GM18519 (cell line): ENCODE results near the gene CDH4.

Experiments
- ATAC-seq: cut with Tn5 transposase; IDR thresholded peaks from one replicate; pipeline ENCODE4 v1.9.1; 2021; ENCODE audit warnings: mild to moderate bottlenecking, moderate library complexity; ENCODE audit not compliant: unreplicated experiment, low FRiP score

CDH4 gene

DNA sequence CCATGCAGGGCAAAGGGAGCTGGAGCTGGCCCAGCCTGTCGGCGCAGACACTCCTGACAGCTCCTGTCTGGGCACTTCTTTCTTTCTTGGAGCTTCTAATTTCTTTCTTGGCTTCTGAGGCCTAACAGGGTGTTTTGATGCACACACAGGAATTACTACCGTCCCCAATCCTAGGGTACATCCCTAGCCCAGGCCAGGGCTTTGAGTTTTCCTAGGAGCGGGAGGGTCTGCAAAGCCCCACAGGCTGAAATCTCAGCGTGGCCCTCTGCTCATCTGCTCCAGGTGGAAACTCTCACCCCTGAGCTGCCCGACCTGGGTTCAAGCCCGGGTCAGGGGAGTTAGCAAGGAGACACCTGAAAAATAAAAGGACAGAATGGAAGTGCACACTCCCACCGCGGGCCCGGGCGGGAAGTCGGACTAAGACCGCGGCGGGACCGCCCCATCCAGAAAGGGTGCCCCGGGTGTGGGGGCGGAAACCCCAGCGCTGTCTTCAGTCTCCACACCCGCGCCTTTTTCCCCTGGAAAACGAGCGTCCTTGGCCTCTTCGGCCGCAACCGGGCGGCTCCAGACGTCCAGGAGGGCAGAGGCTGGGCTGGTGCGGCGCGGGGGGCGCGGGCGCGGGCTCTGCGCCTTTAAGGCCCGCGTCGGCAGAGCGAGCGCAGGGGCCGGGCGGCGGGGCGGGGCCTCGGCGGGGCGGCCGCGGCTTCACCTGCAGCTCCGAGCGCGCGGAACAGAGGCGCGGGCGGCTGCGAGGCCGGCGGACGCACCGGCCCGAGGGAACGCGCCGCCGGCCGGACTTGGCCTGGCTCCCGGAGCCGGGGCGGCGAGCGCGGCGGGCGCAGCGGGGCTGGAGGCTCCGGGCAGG, at the start of gene CDH4:
Gene CDH4, plus strand, starts transcription at position 733 of the 865 bp plus-strand sequence.
- ATAC-seq: no peak

GRCh38 chr20:61203320-61203719, 48.7 kb upstream of the CDH4 start:
- ATAC-seq: no peak

DNA sequence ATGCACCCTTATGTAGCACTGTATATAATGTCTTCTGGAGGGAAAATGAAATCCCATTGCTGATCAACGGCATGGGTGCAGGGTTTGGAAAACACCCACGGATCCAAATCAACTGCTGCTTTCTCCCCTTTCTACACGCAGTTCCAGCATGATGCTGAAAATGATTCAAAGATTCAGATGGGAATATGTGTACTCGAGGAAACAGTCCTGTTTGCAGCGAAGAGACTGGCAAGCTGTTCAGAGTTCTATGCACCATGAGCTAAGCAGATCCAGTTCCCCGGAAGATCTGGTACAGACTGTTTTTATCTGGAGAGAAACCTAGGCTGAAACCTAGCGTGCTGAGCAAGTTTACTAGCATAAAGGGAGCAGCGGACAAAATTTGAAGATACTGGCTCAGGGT, 47.9 kb upstream of the CDH4 start:
- ATAC-seq: no peak

- ATAC-seq: no peak
These were observed 46.3 kb upstream of the CDH4 start for GRCh38 chr20:61205769-61206168.

- ATAC-seq: no peak
These were observed 41.2 kb upstream of the CDH4 start for GRCh38 chr20:61210862-61211261.

- ATAC-seq: no peak
These were observed 34.2 kb upstream of the CDH4 start for GRCh38 chr20:61217848-61218247.

DNA sequence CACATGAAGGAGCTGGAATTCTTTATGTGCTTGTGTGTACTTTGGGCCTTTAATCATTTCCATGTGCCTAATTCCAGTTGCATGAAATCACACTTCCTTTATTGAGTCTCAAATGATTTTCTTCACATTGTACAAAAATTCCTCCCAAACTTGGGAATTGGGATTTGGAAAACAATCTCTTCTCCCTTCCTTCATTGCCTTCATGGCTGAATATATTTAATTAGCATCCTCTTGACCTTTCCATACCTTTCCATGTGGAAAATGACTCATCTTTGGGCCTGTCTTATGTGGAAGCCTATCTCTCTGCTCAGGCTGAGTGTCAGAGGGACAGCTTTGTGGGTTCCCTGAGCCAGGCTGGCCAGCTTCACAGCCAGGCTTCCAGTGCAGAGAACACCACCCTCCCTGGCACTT, 33.0 kb upstream of the CDH4 start:
- no peak for ATAC-seq

- no peak for ATAC-seq
These were observed 31.9 kb upstream of the CDH4 start for GRCh38 chr20:61220131-61220530.

DNA sequence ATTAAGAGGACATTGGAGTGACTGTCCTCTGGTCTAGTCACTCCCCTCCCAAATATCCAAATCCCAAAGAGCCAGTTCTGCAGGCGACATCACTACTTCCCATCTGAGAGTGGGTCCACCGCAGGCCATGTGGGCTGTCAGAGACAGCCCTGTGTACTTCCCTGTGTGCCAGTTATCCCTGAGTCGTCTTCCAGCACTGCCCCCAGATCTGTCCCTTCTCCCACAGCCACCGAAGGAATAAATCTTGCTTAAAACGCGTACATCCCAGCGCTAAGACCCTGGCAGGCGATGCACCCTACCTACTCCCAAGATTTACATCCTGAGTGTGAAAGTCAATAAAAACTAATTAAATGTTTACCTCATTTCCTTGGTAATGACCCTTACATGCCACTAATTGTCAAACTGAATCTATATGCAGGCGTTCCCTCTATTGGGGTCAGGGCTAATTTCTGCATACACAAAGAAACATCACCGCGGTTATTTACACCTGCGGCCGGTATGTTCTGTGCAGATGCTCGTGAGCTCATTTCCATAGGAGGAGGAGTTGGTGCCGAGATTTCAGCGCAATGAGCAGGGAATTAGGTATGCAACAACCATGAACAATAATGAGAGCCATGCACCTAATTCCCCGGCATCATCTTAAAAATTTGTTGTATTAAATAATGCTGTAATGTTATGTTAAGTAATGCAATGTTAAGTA, 31.3 kb upstream of the CDH4 start:
- ATAC-seq: no peak

DNA sequence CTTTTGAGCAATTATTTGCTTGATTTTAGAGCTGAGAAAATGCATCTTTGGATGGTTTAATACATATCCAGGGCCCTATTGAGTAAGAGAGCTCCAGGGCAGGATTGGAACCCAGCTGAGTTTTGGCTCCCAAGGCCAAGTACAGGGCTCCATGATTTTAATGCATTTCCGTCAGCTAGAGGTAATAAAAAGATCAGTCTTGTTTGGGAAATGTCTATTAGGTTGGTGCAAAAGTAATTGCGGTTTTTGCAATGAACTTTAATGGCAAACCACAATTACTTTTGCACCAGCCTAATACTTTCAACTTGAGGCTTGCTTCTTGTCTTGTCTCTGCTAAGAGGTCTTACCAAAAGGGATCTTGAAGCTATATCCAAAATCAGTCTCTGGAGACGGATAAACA, 29.4 kb upstream of the CDH4 start:
- no peak for ATAC-seq

- ATAC-seq: no peak
These were observed 28.9 kb upstream of the CDH4 start for GRCh38 chr20:61223121-61223520.

GRCh38 chr20:61230166-61230565, 21.9 kb upstream of the CDH4 start:
- no peak for ATAC-seq

GRCh38 chr20:61233590-61233989, 18.5 kb upstream of the CDH4 start:
- no peak for ATAC-seq

GRCh38 chr20:61234224-61234890, 17.7 kb upstream of the CDH4 start:
- ATAC-seq: no peak

DNA sequence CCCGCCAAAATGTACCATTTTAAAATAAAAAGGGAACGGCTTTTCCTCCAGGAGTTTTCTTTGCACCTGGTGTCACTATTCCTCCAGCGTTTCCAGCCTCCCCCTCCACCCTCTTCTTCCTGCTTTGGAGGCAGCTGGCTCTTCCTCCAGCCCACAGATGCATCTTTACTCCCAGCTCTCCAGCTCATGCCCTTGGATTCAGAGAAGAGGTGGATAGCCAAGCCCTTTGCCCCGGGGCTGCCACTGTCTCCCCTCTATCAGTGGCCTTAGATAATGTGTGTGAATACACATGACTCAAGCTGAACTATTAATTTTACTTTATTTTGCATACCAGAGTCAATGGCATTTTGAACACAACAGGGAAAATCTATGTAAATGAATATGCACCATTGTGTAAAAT, 15.3 kb upstream of the CDH4 start:
- ATAC-seq: no peak

DNA sequence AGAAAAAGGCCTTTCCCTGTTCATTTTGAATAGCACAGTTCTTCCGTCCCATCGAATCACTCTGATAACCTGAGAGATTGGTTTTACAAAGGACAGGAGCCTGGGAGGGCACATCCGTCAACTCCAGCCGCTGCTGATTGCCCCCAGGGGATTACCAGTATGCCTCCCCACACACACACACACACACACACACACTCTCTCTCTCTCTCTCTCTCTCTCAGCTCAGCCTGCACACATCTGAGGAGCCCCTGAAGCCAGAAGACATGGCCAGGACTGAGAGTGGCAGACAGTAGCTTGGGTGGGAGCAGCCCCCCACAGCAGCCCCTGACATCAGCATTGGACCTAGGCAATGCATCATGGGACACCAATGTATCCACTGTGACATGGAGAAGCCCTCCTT, 13.2 kb upstream of the CDH4 start:
- no peak for ATAC-seq

DNA sequence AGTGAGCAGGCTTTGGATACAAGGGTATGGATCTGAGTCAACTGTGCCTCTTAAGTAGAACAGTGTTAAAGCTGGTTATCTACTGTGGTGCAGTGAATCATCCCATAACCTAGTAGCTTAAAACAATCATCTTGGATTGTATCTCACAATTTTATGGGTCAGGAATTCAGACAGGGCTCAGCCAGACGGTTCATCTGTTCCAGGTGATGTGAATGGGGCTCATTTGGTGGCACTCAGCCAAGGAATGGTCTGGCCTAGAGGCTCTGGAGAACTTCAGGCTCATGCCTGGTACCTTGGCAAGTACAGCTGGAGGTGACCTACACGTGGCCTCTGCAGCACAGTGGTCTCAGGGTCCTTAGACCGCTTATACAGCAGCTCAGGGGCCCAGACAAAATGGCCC, 11.2 kb upstream of the CDH4 start:
- no peak for ATAC-seq

DNA sequence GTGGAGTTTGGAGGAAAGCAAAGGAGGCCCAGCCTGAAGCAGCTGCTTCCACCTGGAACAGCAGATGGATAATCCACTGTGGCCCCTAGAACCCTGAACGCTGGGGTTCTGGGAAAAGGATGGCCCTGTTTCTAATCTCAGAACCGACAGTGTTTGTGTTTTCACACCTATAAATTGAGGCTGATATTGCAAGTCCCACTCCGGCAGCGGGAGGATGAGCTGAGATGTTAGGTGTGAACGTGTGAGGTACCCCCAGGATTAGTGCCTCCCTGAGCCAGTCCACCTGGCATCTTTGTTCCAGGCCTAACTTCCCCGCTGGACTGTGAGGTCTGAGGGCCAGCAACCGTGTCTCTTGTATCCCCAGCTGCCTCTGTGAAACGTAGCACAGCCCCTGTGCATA, 7.8 kb upstream of the CDH4 start:
- no peak for ATAC-seq

DNA sequence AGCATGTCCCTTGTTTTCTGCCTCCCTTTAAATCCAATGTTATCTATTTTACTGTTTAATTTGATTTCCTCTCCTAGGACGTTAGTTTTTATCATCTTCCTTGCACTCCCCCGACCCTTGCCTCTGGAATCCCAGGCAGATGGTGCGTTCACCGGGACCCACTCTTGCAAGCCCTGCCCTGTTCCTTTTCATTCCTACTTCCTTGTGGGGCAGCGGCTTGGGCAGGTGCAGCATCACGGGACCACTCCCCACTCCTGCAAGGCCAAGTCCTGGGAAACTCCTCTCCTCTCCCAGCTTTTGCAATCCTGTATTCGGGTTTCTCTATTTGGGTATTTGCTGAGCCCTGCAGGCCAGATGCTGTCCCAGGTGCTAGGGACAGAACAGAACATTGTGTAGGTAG, 5.8 kb upstream of the CDH4 start:
- no peak for ATAC-seq

GRCh38 chr20:61249626-61250025, 2.4 kb upstream of the CDH4 start:
- no peak for ATAC-seq

GRCh38 chr20:61252601-61253263, 671 bp downstream of the CDH4 start:
- ATAC-seq: no peak
